ENCODE measurements around the gene SH3D19.
"Not testable (repeated sequence)": the region's sequence is repeated elsewhere in the genome, so short reads cannot be mapped to it uniquely, and the experiment has no call there.

SH3D19 gene

GRCh38 chr4:151276787-151277562 lies 48.4 kb downstream of the SH3D19 start, which contains the start of gene PRSS48:
PRSS48 (plus strand) TSS chr4:151277161; CDS start chr4:151277173, 12 bp downstream.
- H3K27me3 ChIP-seq (replicated peaks in 2 of 5; ENCODE audit: control insufficient read depth in 4 of 5, insufficient read depth in 5 of 5, low read length in 4 of 5), result peaks cover 0 to 4% (median 0%) of the 10 kb centered on the region in 5 experiments
- no peak within 1 kb of the TSS for H3K27ac ChIP-seq (ENCODE audit: insufficient read depth in 1 of 2, low read depth in 1 of 2, low read length in 2 of 2, poor library complexity in 1 of 2, severe bottlenecking in 2 of 2)
- no peaks in the 10 kb centered on the region for H3K9me3 ChIP-seq (ENCODE audit: control extremely low read depth in 1 of 5, control insufficient read depth in 4 of 5, insufficient read depth in 2 of 5, low read depth in 1 of 5, low read length in 4 of 5)
- DNase-seq, result peak; percentile 29 to 61 (median 42)
- CTCF ChIA-PET, result interaction anchor here (1.0 to 1.7 kb wide), 3 partner anchors 10 to 327 kb away, joined by 3 to 7 read pairs (median 4); no protein-coding TSS in a partner anchor
- WGBS (ENCODE audit: insufficient coverage), result 83% methylated on average over 2 of the region's 7 CpGs
- no peak within 1 kb of the TSS for H3K4me3 ChIP-seq (ENCODE audit: control insufficient read depth in 1 of 7, extremely low read depth in 1 of 7, insufficient read depth in 4 of 7, low read depth in 2 of 7, low read length in 6 of 7)
- H3K4me1 ChIP-seq (ENCODE audit: control extremely low read depth in 1 of 4, control insufficient read depth in 4 of 4, insufficient read depth in 4 of 4, low read length in 3 of 4), result no peaks in the 10 kb centered on the region
- POLR2A ChIA-PET, result no interaction called here
- no peaks in the 10 kb centered on the region for H3K36me3 ChIP-seq (ENCODE audit: control insufficient read depth in 4 of 4, insufficient read depth in 4 of 4, low read length in 3 of 4)

- H3K27ac ChIP-seq (ENCODE audit: insufficient read depth in 1 of 2, low read depth in 1 of 2, low read length in 2 of 2, poor library complexity in 1 of 2, severe bottlenecking in 2 of 2); H3K4me1 ChIP-seq (ENCODE audit: control extremely low read depth in 1 of 4, control insufficient read depth in 4 of 4, insufficient read depth in 4 of 4, low read length in 3 of 4); DNase-seq; CTCF ChIA-PET; H3K9me3 ChIP-seq (ENCODE audit: control extremely low read depth in 1 of 5, control insufficient read depth in 4 of 5, insufficient read depth in 2 of 5, low read depth in 1 of 5, low read length in 4 of 5); H3K27me3 ChIP-seq (replicated peaks in 2 of 5; ENCODE audit: control insufficient read depth in 4 of 5, insufficient read depth in 5 of 5, low read length in 4 of 5); H3K36me3 ChIP-seq (ENCODE audit: control insufficient read depth in 4 of 4, insufficient read depth in 4 of 4, low read length in 3 of 4); POLR2A ChIA-PET; H3K4me3 ChIP-seq (ENCODE audit: control insufficient read depth in 1 of 7, extremely low read depth in 1 of 7, insufficient read depth in 4 of 7, low read depth in 2 of 7, low read length in 6 of 7): not testable (repeated sequence)
Measured at GRCh38 chr4:151268905-151269304, 56.5 kb downstream of the SH3D19 start.

- no peaks in the 10 kb centered on the region for H3K27me3 ChIP-seq (replicated peaks in 2 of 5; ENCODE audit: control insufficient read depth in 4 of 5, insufficient read depth in 5 of 5, low read length in 4 of 5)
- H3K9me3 ChIP-seq (ENCODE audit: control extremely low read depth in 1 of 5, control insufficient read depth in 4 of 5, insufficient read depth in 2 of 5, low read depth in 1 of 5, low read length in 4 of 5), result no peaks in the 10 kb centered on the region
- ChIA-PET POLR2A (no interaction called here), CTCF (no interaction called here)
- H3K36me3 ChIP-seq (ENCODE audit: control insufficient read depth in 4 of 4, insufficient read depth in 4 of 4, low read length in 3 of 4), result no peaks in the 10 kb centered on the region
- no peaks in the 10 kb centered on the region for H3K4me1 ChIP-seq (ENCODE audit: control extremely low read depth in 1 of 4, control insufficient read depth in 4 of 4, insufficient read depth in 4 of 4, low read length in 3 of 4)
- DNase-seq, result no peak
- no peak overlapping the region for H3K27ac ChIP-seq (ENCODE audit: insufficient read depth in 1 of 2, low read depth in 1 of 2, low read length in 2 of 2, poor library complexity in 1 of 2, severe bottlenecking in 2 of 2)
- WGBS (ENCODE audit: insufficient coverage), result 100% methylated on average over 3 of the region's 7 CpGs
- H3K4me3 ChIP-seq (ENCODE audit: control insufficient read depth in 1 of 7, extremely low read depth in 1 of 7, insufficient read depth in 4 of 7, low read depth in 2 of 7, low read length in 6 of 7), result no peak overlapping the region
Measured at GRCh38 chr4:151267822-151268535, 57.4 kb downstream of the SH3D19 start.

- H3K36me3 ChIP-seq (ENCODE audit: control insufficient read depth in 4 of 4, insufficient read depth in 4 of 4, low read length in 3 of 4), result no peaks in the 10 kb centered on the region
- H3K4me3 ChIP-seq (ENCODE audit: control insufficient read depth in 1 of 7, extremely low read depth in 1 of 7, insufficient read depth in 4 of 7, low read depth in 2 of 7, low read length in 6 of 7), result no peak overlapping the region
- ChIA-PET POLR2A (no interaction called here), CTCF (interaction anchor here (1.8 kb wide), 1 partner anchor 9 kb away, joined by 7 read pairs; the partner anchor contains the start of gene PRSS48)
- no peak for DNase-seq
- H3K27ac ChIP-seq (ENCODE audit: insufficient read depth in 1 of 2, low read depth in 1 of 2, low read length in 2 of 2, poor library complexity in 1 of 2, severe bottlenecking in 2 of 2), result no peak overlapping the region
- no peaks in the 10 kb centered on the region for H3K9me3 ChIP-seq (ENCODE audit: control extremely low read depth in 1 of 5, control insufficient read depth in 4 of 5, insufficient read depth in 2 of 5, low read depth in 1 of 5, low read length in 4 of 5)
- H3K27me3 ChIP-seq (replicated peaks in 2 of 5; ENCODE audit: control insufficient read depth in 4 of 5, insufficient read depth in 5 of 5, low read length in 4 of 5), result no peaks in the 10 kb centered on the region
- no peaks in the 10 kb centered on the region for H3K4me1 ChIP-seq (ENCODE audit: control extremely low read depth in 1 of 4, control insufficient read depth in 4 of 4, insufficient read depth in 4 of 4, low read length in 3 of 4)
- 100% methylated on average over 1 of the region's 4 CpGs for WGBS (ENCODE audit: insufficient coverage)
Measured at GRCh38 chr4:151267104-151267503, 58.3 kb downstream of the SH3D19 start.

GRCh38 chr4:151266497-151266896 lies 58.9 kb downstream of the SH3D19 start:
- Histone ChIP-seq H3K27ac (ENCODE audit: insufficient read depth in 1 of 2, low read depth in 1 of 2, low read length in 2 of 2, poor library complexity in 1 of 2, severe bottlenecking in 2 of 2) (no peak overlapping the region), H3K36me3 (ENCODE audit: control insufficient read depth in 4 of 4, insufficient read depth in 4 of 4, low read length in 3 of 4) (no peaks in the 10 kb centered on the region), H3K4me3 (ENCODE audit: control insufficient read depth in 1 of 7, extremely low read depth in 1 of 7, insufficient read depth in 4 of 7, low read depth in 2 of 7, low read length in 6 of 7) (no peak overlapping the region), H3K9me3 (ENCODE audit: control extremely low read depth in 1 of 5, control insufficient read depth in 4 of 5, insufficient read depth in 2 of 5, low read depth in 1 of 5, low read length in 4 of 5) (no peaks in the 10 kb centered on the region), H3K27me3 (replicated peaks in 2 of 5; ENCODE audit: control insufficient read depth in 4 of 5, insufficient read depth in 5 of 5, low read length in 4 of 5) (no peaks in the 10 kb centered on the region), H3K4me1 (ENCODE audit: control extremely low read depth in 1 of 4, control insufficient read depth in 4 of 4, insufficient read depth in 4 of 4, low read length in 3 of 4) (no peaks in the 10 kb centered on the region)
- no peak for DNase-seq
- WGBS (ENCODE audit: insufficient coverage), result no CpG with 5 or more reads among the region's 1 CpG
- POLR2A ChIA-PET, result no interaction called here
- CTCF ChIA-PET, result interaction anchor here (1.8 kb wide), 1 partner anchor 10 kb away, joined by 7 read pairs; the partner anchor contains the start of gene PRSS48

GRCh38 chr4:151263455-151263854 lies 62.0 kb downstream of the SH3D19 start:
- H3K27me3 ChIP-seq (replicated peaks in 2 of 5; ENCODE audit: control insufficient read depth in 4 of 5, insufficient read depth in 5 of 5, low read length in 4 of 5), result no peaks in the 10 kb centered on the region
- no peaks in the 10 kb centered on the region for H3K36me3 ChIP-seq (ENCODE audit: control insufficient read depth in 4 of 4, insufficient read depth in 4 of 4, low read length in 3 of 4)
- H3K27ac ChIP-seq (ENCODE audit: insufficient read depth in 1 of 2, low read depth in 1 of 2, low read length in 2 of 2, poor library complexity in 1 of 2, severe bottlenecking in 2 of 2), result no peak overlapping the region
- 100% methylated on average over 1 of the region's 2 CpGs for WGBS (ENCODE audit: insufficient coverage)
- no peaks in the 10 kb centered on the region for H3K9me3 ChIP-seq (ENCODE audit: control extremely low read depth in 1 of 5, control insufficient read depth in 4 of 5, insufficient read depth in 2 of 5, low read depth in 1 of 5, low read length in 4 of 5)
- CTCF ChIA-PET, result interaction anchor here (0.6 kb wide), 1 partner anchor 70 kb away, joined by 3 read pairs; no protein-coding TSS in a partner anchor
- H3K4me3 ChIP-seq (ENCODE audit: control insufficient read depth in 1 of 7, extremely low read depth in 1 of 7, insufficient read depth in 4 of 7, low read depth in 2 of 7, low read length in 6 of 7), result no peak overlapping the region
- no peak for DNase-seq
- POLR2A ChIA-PET, result no interaction called here
- no peaks in the 10 kb centered on the region for H3K4me1 ChIP-seq (ENCODE audit: control extremely low read depth in 1 of 4, control insufficient read depth in 4 of 4, insufficient read depth in 4 of 4, low read length in 3 of 4)

- POLR2A ChIA-PET, result no interaction called here
Measured at GRCh38 chr4:151260526-151260925, 64.9 kb downstream of the SH3D19 start.

More at GRCh38 chr4:151260526-151260925, 64.9 kb downstream of the SH3D19 start:
- DNase-seq, result no peak
- peaks cover 0 to 2% (median 0%) of the 10 kb centered on the region in 5 experiments for H3K9me3 ChIP-seq (ENCODE audit: control extremely low read depth in 1 of 5, control insufficient read depth in 4 of 5, insufficient read depth in 2 of 5, low read depth in 1 of 5, low read length in 4 of 5)
- H3K27ac ChIP-seq (ENCODE audit: insufficient read depth in 1 of 2, low read depth in 1 of 2, low read length in 2 of 2, poor library complexity in 1 of 2, severe bottlenecking in 2 of 2), result no peak overlapping the region
- H3K27me3 ChIP-seq (replicated peaks in 2 of 5; ENCODE audit: control insufficient read depth in 4 of 5, insufficient read depth in 5 of 5, low read length in 4 of 5), result no peaks in the 10 kb centered on the region
- CTCF ChIA-PET, result no interaction called here
- no peaks in the 10 kb centered on the region for H3K4me1 ChIP-seq (ENCODE audit: control extremely low read depth in 1 of 4, control insufficient read depth in 4 of 4, insufficient read depth in 4 of 4, low read length in 3 of 4)
- WGBS (ENCODE audit: insufficient coverage), result 100% methylated on average over 2 of the region's 2 CpGs
- no peaks in the 10 kb centered on the region for H3K36me3 ChIP-seq (ENCODE audit: control insufficient read depth in 4 of 4, insufficient read depth in 4 of 4, low read length in 3 of 4)
- no peak overlapping the region for H3K4me3 ChIP-seq (ENCODE audit: control insufficient read depth in 1 of 7, extremely low read depth in 1 of 7, insufficient read depth in 4 of 7, low read depth in 2 of 7, low read length in 6 of 7)

Data from common myeloid progenitor, CD34-positive (primary cell).